GM12878 (cell line): Measurements from ENCODE around the gene GAK. TPM values are rescaled to one million over a fixed set of nuclear protein-coding genes. Genes with fewer than 3 reads are reported as not detected.

Source experiments
- ATAC-seq: fragments of 200-7000 bp; cut with Tn5 transposase; 3 replicates; pipeline ENCODE4 v1.9.1; 2020; ENCODE audit warnings: mild to moderate bottlenecking, moderate library complexity
- BruUV-seq: library from RNA; stranded (reverse); fragments of 400-500 nt; replicated peaks from 2 replicates; lab custom pipeline; 2021; lab: Mats Ljungman, UMichigan
- CTCF ChIA-PET: fragments of 300-600 bp; sonication (Branson Sonifier 250); formaldehyde crosslinking; extraction: SDS; loops from one replicate; lab custom pipeline; 2021; ENCODE audit warnings: inconsistent platforms; lab: Yijun Ruan, JAX
- POLR2A ChIA-PET: fragments of 350-600 bp; formaldehyde crosslinking; extraction: SDS; loops from one replicate; lab custom pipeline; 2021; ENCODE audit warnings: inconsistent platforms; lab: Charles Lee
- RAD21 ChIA-PET: fragments of 300-600 bp; sonication (Branson Sonifier 250); formaldehyde crosslinking; loops from one replicate; lab custom pipeline; 2023; ENCODE audit warnings: antibody characterized with exemption; ENCODE audit not compliant: unreplicated experiment; lab: Charles Lee
- SMC1A ChIA-PET: fragments of 300-600 bp; sonication (Branson Sonifier 250); formaldehyde crosslinking; loops from one replicate; lab custom pipeline; 2023; ENCODE audit not compliant: unreplicated experiment, uncharacterized antibody; lab: Charles Lee
- DNase-seq: peaks from one replicate; pipeline ENCODE4 v3.0.0-alpha.2; 2011; ENCODE audit warnings: low read depth, low spot score
- FAIRE-seq: peaks from 3 replicates; lab custom pipeline; 2011; peaks lifted over from hg19 to GRCh38; lab: Jason Lieb, UNC
- H2AFZ ChIP-seq: 2 replicates; pipeline ENCODE4 v1.6.0; 2011; ENCODE audit warnings: low read depth, low read length, control low read depth; ENCODE audit not compliant: control insufficient read depth
- H3K27ac ChIP-seq: 2 replicates; pipeline ENCODE4 v1.5.1; 2011; ENCODE audit warnings: control low read depth; ENCODE audit not compliant: control insufficient read depth, insufficient read depth
- H3K27me3 ChIP-seq, 2 experiments: replicated peaks in 1 of 2; 2 replicates each; pipeline versions ENCODE4 v1.6.0 to v1.6.1; 2011; ENCODE audit warnings: low read length in 1 of 2; ENCODE audit not compliant: control insufficient read depth in 2 of 2, insufficient read depth in 2 of 2
- H3K36me3 ChIP-seq, 2 experiments: 2 replicates each; pipeline ENCODE4 v1.5.1; 2011; ENCODE audit warnings: low read length in 1 of 2; ENCODE audit not compliant: control insufficient read depth in 2 of 2, insufficient read depth in 2 of 2
- H3K4me1 ChIP-seq: 2 replicates; pipeline ENCODE4 v1.6.1; 2011; ENCODE audit warnings: mild to moderate bottlenecking, low read length, moderate library complexity, mixed read lengths; ENCODE audit not compliant: control insufficient read depth, insufficient read depth
- H3K4me2 ChIP-seq: 2 replicates; pipeline ENCODE4 v1.6.0; 2011; ENCODE audit warnings: control low read depth; ENCODE audit not compliant: control insufficient read depth, insufficient read depth
- H3K4me3 ChIP-seq: fragments of 200-600 bp; sonication (generic); 2 replicates; pipeline ENCODE4 v1.5.1; 2016
- H3K79me2 ChIP-seq: 2 replicates; pipeline ENCODE4 v1.6.0; 2011; ENCODE audit warnings: low read length; ENCODE audit not compliant: control insufficient read depth, insufficient read depth
- H3K9ac ChIP-seq: 2 replicates; pipeline ENCODE4 v1.8.0; 2011; ENCODE audit warnings: low read length, control low read depth, mixed read lengths; ENCODE audit not compliant: control insufficient read depth, insufficient read depth
- H3K9me3 ChIP-seq: replicated peaks from 3 replicates; pipeline ENCODE4 v1.5.1; 2011; ENCODE audit warnings: mild to moderate bottlenecking, low read length; ENCODE audit not compliant: control insufficient read depth, insufficient read depth
- H4K20me1 ChIP-seq: 2 replicates; pipeline ENCODE4 v1.6.0; 2011; ENCODE audit not compliant: control insufficient read depth, insufficient read depth
- CREM ChIP-seq: IDR thresholded peaks from 2 replicates; pipeline ENCODE4 v1.6.1; 2014; ENCODE audit warnings: antibody characterized with exemption, low read depth
- DPF2 ChIP-seq: fragments of 450-650 bp; IDR thresholded peaks from 2 replicates; pipeline ENCODE4 v1.6.1; 2017; ENCODE audit warnings: mild to moderate bottlenecking
- EGR1 ChIP-seq, 2 experiments: IDR thresholded peaks; 1 replicate in 1 of 2; 2 replicates in 1 of 2; pipeline ENCODE4 v1.6.1; 2011 to 2012; ENCODE audit warnings: low read depth in 2 of 2, low read length in 2 of 2, borderline replicate concordance in 1 of 2, mild to moderate bottlenecking in 1 of 2, moderate library complexity in 1 of 2
- IKZF1 ChIP-seq: fragments of 450-650 bp; conservative IDR thresholded peaks from 2 replicates; pipeline ENCODE4 v1.6.1; 2017; ENCODE audit warnings: antibody characterized with exemption, mild to moderate bottlenecking
- NFYB ChIP-seq: IDR thresholded peaks from 2 replicates; pipeline ENCODE4 v1.6.1; 2011; ENCODE audit warnings: low read depth, mild to moderate bottlenecking, low read length, improper control_type of control experiment, moderate library complexity; ENCODE audit not compliant: insufficient read depth
- POLR2AphosphoS5 ChIP-seq: IDR thresholded peaks from 2 replicates; pipeline ENCODE4 v1.6.1; 2011; ENCODE audit warnings: mild to moderate bottlenecking, low read length, inconsistent platforms
- TBL1XR1 ChIP-seq: IDR thresholded peaks from 2 replicates; pipeline ENCODE4 v1.6.1; 2012; ENCODE audit warnings: low read depth, low read length, improper control_type of control experiment
- WGBS: methylation state at CpG from one replicate; pipeline ENCODE4 v1.1.6; 2016; ENCODE audit warnings: low lambda C conversion rate; ENCODE audit not compliant: insufficient replicate concordance, insufficient coverage; ENCODE audit errors: missing lambda C conversion rate; 5-methylcytosine and 5-hydroxymethylcytosine counted together
- in situ Hi-C: fragments of 300-500 bp; cut with MboI; formaldehyde crosslinking; loops from 9 replicates; pipeline ENCODE4 v1.14.3; 2018; ENCODE audit warnings: mixed read lengths
- intact Hi-C: fragments of 100-400 bp; cut with micrococcal nuclease; formaldehyde crosslinking; loops from one replicate; pipeline ENCODE4 v1.14.2; 2022; ENCODE audit not compliant: unreplicated experiment
- polyA plus RNA-seq, 11 experiments: library from polyadenylated mRNA; depleted of rRNA in 4 of 11; unstranded in 6 of 11; stranded (reverse) in 5 of 11; fragments of >200 nt; fragmentation: Nextera tagmentation in 4 of 11; fragmentation: Illumina TruSeq in 1 of 11; extraction: Ambion mirVana in 4 of 11; extraction: Trizol in 1 of 11; gene quantifications; 1 replicate in 1 of 11; 2 replicates in 10 of 11; pipeline versions ENCODE4 v1.2.1 to v1.2.3, GENCODE V29; 2011 to 2016; ENCODE audit warnings: inconsistent platforms in 2 of 11, missing spikeins in 2 of 11, low read depth in 1 of 11
- total RNA-seq, 4 experiments: library from RNA; depleted of rRNA in 3 of 4; stranded (reverse); fragments of >200 nt in 3 of 4; fragmentation: Illumina TruSeq in 1 of 4; extraction: Trizol in 1 of 4; gene quantifications; 2 replicates each; pipeline versions ENCODE4 v1.2.1 to v1.2.3, GENCODE V29; 2013 to 2021

Gene GAK
- total and polyA plus RNA-seq, 10 of the 15 experiments (the other 5 are each of a cell fraction or from before 2014, with no cell fraction given), result 0.82 to 127 (median 53.8) TPM

- TF ChIP-seq DPF2 (0 out of 2 replicates have a peak, but pooled peaks have one; percentile 19), CREM (no peak), NFYB (no peak), IKZF1 (peak; percentile 31), EGR1 (IDR thresholded peaks at IDR 0.05; ENCODE audit: borderline replicate concordance in 1 of 2, low read depth in 2 of 2, low read length in 2 of 2) (peak in 1 of 2 experiments; percentile 59; a peak in 1 of 3 replicates), TBL1XR1 (no peak), POLR2AphosphoS5 (no peak)
- in situ Hi-C loops (no loop called here), intact Hi-C loops (loop anchor here (5.0 kb wide), 1 partner anchor 36 kb away; no protein-coding TSS in a partner anchor)
- no peaks in the 10 kb centered on the region for H3K79me2 ChIP-seq
- DNase-seq (no peak), FAIRE-seq (no peak), ATAC-seq (peak; percentile 65)
- 5% methylated on average over 44 of the region's 65 CpGs for WGBS
- peak overlapping the region; percentile 56; the same call in 1 of the 2 replicates for H3K9ac ChIP-seq
- no peaks in the 10 kb centered on the region for H3K27me3 ChIP-seq
- ChIA-PET POLR2A (interaction anchor here (0.9 to 1.7 kb wide), 3 partner anchors 14 to 38 kb away, joined by 3 to 4 read pairs (median 3); partner anchors contain the start of gene IDUA), RAD21 (no interaction called here), SMC1A (no interaction called here), CTCF (no interaction called here)
- no peaks in the 10 kb centered on the region for H4K20me1 ChIP-seq
- H3K4me1 ChIP-seq, result peaks cover 5% of the 10 kb centered on the region; the same call in 1 of the 2 replicates
- H2AFZ ChIP-seq, result peak overlapping the region; percentile 51
- H3K27ac ChIP-seq, result no peak overlapping the region
- H3K4me2 ChIP-seq, result peak overlapping the region; percentile 98
- H3K4me3 ChIP-seq, result peak overlapping the region; percentile 75
- BruUV-seq, result no TSS peak
- no peaks in the 10 kb centered on the region for H3K36me3 ChIP-seq
- H3K9me3 ChIP-seq, result no peaks in the 10 kb centered on the region; the same call in 2 of the 3 replicates
These were observed 40.7 kb upstream of the GAK start for GRCh38 chr4:972651-973424.
